A673 (cell line): Measurements from ENCODE around the gene PNKD.

Experiments
- EZH2 ChIP-seq: fragments of 200-600 bp; sonication (generic); IDR thresholded peaks from 2 replicates; pipeline ENCODE4 v1.6.1; 2017; ENCODE audit warnings: borderline replicate concordance, low read depth, mild to moderate bottlenecking, mixed read lengths, antibody characterized with exemption, low read length; ENCODE audit not compliant: poor library complexity, severe bottlenecking
- TF ChIP-seq, protein P1 (sequence below): fragments of 300-800, 200-600 bp; sonication (generic); conservative IDR thresholded peaks from 2 replicates; pipeline ENCODE4 v1.5.1; 2017; ENCODE audit warnings: low read depth, mild to moderate bottlenecking, antibody characterized with exemption, low read length, moderate library complexity, mixed read lengths

DNA sequence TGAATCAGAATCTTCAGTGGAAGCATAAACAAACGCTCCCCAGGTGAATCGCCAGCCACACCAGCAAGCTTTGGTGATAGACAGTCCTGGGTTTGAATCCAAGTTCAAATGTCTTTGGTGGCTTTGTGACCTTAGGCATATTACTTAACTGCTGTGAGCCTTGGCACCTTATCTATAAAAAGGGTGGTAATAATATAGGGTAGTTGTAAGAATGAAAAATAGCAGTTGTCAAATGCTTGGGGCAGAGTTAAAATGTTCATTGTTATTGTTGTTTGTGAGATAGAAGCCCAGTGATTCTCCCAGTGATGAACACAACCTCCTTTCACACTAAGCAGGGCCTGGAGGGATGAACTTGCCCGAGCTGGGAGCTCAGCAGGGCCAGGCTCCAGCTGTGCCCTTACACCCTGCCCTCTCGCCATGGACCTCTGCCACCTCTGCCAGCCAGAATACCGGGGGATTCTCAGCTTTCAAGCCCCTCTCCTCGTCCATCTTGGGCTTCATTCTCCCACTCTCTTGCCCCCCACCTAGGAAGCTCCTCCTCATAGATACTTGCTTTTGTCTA lies 28.1 kb downstream of the PNKD start:
- TF ChIP-seq, protein P1, sequence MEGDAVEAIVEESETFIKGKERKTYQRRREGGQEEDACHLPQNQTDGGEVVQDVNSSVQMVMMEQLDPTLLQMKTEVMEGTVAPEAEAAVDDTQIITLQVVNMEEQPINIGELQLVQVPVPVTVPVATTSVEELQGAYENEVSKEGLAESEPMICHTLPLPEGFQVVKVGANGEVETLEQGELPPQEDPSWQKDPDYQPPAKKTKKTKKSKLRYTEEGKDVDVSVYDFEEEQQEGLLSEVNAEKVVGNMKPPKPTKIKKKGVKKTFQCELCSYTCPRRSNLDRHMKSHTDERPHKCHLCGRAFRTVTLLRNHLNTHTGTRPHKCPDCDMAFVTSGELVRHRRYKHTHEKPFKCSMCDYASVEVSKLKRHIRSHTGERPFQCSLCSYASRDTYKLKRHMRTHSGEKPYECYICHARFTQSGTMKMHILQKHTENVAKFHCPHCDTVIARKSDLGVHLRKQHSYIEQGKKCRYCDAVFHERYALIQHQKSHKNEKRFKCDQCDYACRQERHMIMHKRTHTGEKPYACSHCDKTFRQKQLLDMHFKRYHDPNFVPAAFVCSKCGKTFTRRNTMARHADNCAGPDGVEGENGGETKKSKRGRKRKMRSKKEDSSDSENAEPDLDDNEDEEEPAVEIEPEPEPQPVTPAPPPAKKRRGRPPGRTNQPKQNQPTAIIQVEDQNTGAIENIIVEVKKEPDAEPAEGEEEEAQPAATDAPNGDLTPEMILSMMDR, result no peak
- no peak for TF ChIP-seq EZH2
